H1 (cell line): Measurements from ENCODE around the gene ARRB1. TPM values are rescaled to one million over a fixed set of nuclear protein-coding genes. Genes with fewer than 3 reads are reported as not detected.

Experiments
- CTCF ChIA-PET: fragments of 300-600 bp; sonication (Branson Sonifier 250); formaldehyde crosslinking; loops from one replicate; lab custom pipeline; 2021; ENCODE audit not compliant: partially characterized antibody; lab: Charles Lee
- POLR2A ChIA-PET: fragments of 300-600 bp; sonication (Branson Sonifier 250); formaldehyde crosslinking; loops from one replicate; lab custom pipeline; 2021; ENCODE audit warnings: inconsistent platforms; ENCODE audit not compliant: partially characterized antibody; lab: Charles Lee
- DNase-seq, 2 experiments: peaks; one replicate each; pipeline versions ENCODE4 v3.0.0 to v3.0.0-alpha.2; 2010 to 2022; ENCODE audit warnings: low spot score in 2 of 2, low read depth in 1 of 2, mixed read lengths in 1 of 2
- FAIRE-seq: peaks from 2 replicates; lab custom pipeline; 2011; peaks lifted over from hg19 to GRCh38; lab: Jason Lieb, UNC
- H2AFZ ChIP-seq: 2 replicates; pipeline ENCODE4 v1.8.1; 2012; ENCODE audit warnings: low read length, inconsistent platforms
- H2AK5ac ChIP-seq: 2 replicates; pipeline ENCODE4 v1.6.1; 2013; ENCODE audit warnings: low read depth, low read length
- H2BK120ac ChIP-seq: replicated peaks from 2 replicates; pipeline ENCODE3; 2013; ENCODE audit warnings: low read depth, low read length, inconsistent platforms
- H2BK12ac ChIP-seq: 2 replicates; pipeline ENCODE4 v1.6.1; 2013; ENCODE audit warnings: low read depth, low read length
- H2BK15ac ChIP-seq: 2 replicates; pipeline ENCODE4 v1.6.1; 2013; ENCODE audit warnings: low read length
- H2BK20ac ChIP-seq: 2 replicates; pipeline ENCODE4 v1.6.1; 2013; ENCODE audit warnings: low read length
- H2BK5ac ChIP-seq: 2 replicates; pipeline ENCODE4 v1.6.1; 2013; ENCODE audit warnings: low read depth, low read length
- H3K14ac ChIP-seq: 2 replicates; pipeline ENCODE4 v1.6.1; 2013; ENCODE audit warnings: inconsistent platforms; ENCODE audit not compliant: insufficient read length
- H3K18ac ChIP-seq: 2 replicates; pipeline ENCODE4 v1.6.1; 2013; ENCODE audit warnings: low read length; ENCODE audit errors: extremely low read depth
- H3K23ac ChIP-seq: 2 replicates; pipeline ENCODE4 v1.6.1; 2013; ENCODE audit warnings: inconsistent platforms; ENCODE audit not compliant: insufficient read length
- H3K23me2 ChIP-seq: 2 replicates; pipeline ENCODE4 v1.6.1; 2013; ENCODE audit warnings: low read depth, low read length
- H3K27ac ChIP-seq: 2 replicates; pipeline ENCODE4 v1.6.1; 2011; ENCODE audit warnings: low read depth, low read length, inconsistent platforms
- H3K27me3 ChIP-seq, 4 experiments: replicated peaks in 1 of 4; 1 replicate in 1 of 4; 2 replicates in 3 of 4; pipeline versions ENCODE4 v1.6.1 to v1.8.1; 2011 to 2013; ENCODE audit warnings: low read length in 3 of 4, mild to moderate bottlenecking in 3 of 4, inconsistent platforms in 2 of 4, mixed read lengths in 2 of 4, moderate library complexity in 1 of 4; ENCODE audit not compliant: control insufficient read depth in 3 of 4, insufficient read depth in 3 of 4; ENCODE audit errors: extremely low read depth in 1 of 4
- H3K36me3 ChIP-seq, 4 experiments: 2 replicates each; pipeline versions ENCODE4 v1.6.1 to v1.8.1; 2011 to 2013; ENCODE audit warnings: mild to moderate bottlenecking in 4 of 4, low read length in 3 of 4, moderate library complexity in 2 of 4, control low read depth in 1 of 4, inconsistent platforms in 1 of 4; ENCODE audit not compliant: insufficient read depth in 4 of 4, control insufficient read depth in 2 of 4
- H3K4ac ChIP-seq: replicated peaks from 2 replicates; pipeline ENCODE3; 2013; ENCODE audit warnings: low read length, low read depth, mixed read lengths, inconsistent platforms; ENCODE audit not compliant: insufficient read length
- H3K4me1 ChIP-seq, 4 experiments: replicated peaks in 1 of 4; 1 replicate in 1 of 4; 2 replicates in 3 of 4; pipeline versions ENCODE4 v1.6.1 to v1.8.1; 2011 to 2013; ENCODE audit warnings: low read length in 3 of 4, inconsistent platforms in 2 of 4, mixed read lengths in 1 of 4; ENCODE audit not compliant: insufficient read depth in 4 of 4, control insufficient read depth in 3 of 4
- H3K4me2 ChIP-seq, 2 experiments: 2 replicates each; pipeline versions ENCODE4 v1.6.1 to v1.8.1; 2011 to 2013; ENCODE audit warnings: low read depth in 2 of 2, low read length in 2 of 2, control low read depth in 1 of 2, inconsistent platforms in 1 of 2, mild to moderate bottlenecking in 1 of 2; ENCODE audit not compliant: insufficient read depth in 1 of 2
- H3K4me3 ChIP-seq, 4 experiments: fragments of 200-600, 300-600 bp in 1 of 4; sonication (generic), shearing (Covaris generic), sonication (Bioruptor Twin) in 1 of 4; 2 replicates each; pipeline versions ENCODE4 v1.5.1 to v1.8.1; 2011 to 2016; ENCODE audit warnings: low read length in 4 of 4, low read depth in 3 of 4, control low read depth in 2 of 4, inconsistent platforms in 2 of 4, mild to moderate bottlenecking in 2 of 4, mixed read lengths in 1 of 4, moderate library complexity in 1 of 4; ENCODE audit not compliant: insufficient read depth in 2 of 4; ENCODE audit errors: extremely low read depth in 1 of 4
- H3K56ac ChIP-seq: replicated peaks from 2 replicates; pipeline ENCODE3; 2013; ENCODE audit warnings: low read depth, mild to moderate bottlenecking, mixed read lengths, low read length, inconsistent platforms; ENCODE audit not compliant: insufficient read length
- H3K79me1 ChIP-seq: 2 replicates; pipeline ENCODE4 v1.6.1; 2013; ENCODE audit warnings: low read depth, low read length, control low read depth
- H3K79me2 ChIP-seq, 2 experiments: 2 replicates each; pipeline versions ENCODE4 v1.6.1 to v1.8.1; 2012 to 2013; ENCODE audit warnings: low read length in 2 of 2, mild to moderate bottlenecking in 2 of 2, inconsistent platforms in 1 of 2; ENCODE audit not compliant: insufficient read depth in 2 of 2, control insufficient read depth in 1 of 2
- H3K9ac ChIP-seq, 4 experiments: replicated peaks in 1 of 4; 1 replicate in 1 of 4; 2 replicates in 3 of 4; pipeline versions ENCODE4 v1.6.1 to v1.8.1; 2011 to 2013; ENCODE audit warnings: low read depth in 3 of 4, low read length in 3 of 4, control low read depth in 2 of 4, mild to moderate bottlenecking in 2 of 4, moderate library complexity in 2 of 4, inconsistent platforms in 1 of 4; ENCODE audit errors: extremely low read depth in 1 of 4
- H3K9me3 ChIP-seq, 2 experiments: 2 replicates each; pipeline versions ENCODE4 v1.6.1 to v1.8.1; 2012 to 2013; ENCODE audit warnings: mild to moderate bottlenecking in 2 of 2, moderate library complexity in 2 of 2, control low read depth in 1 of 2, inconsistent platforms in 1 of 2, low read depth in 1 of 2, low read length in 1 of 2, mixed read lengths in 1 of 2; ENCODE audit not compliant: insufficient read depth in 2 of 2
- H4K20me1 ChIP-seq, 2 experiments: replicated peaks in 1 of 2; 2 replicates each; pipeline versions ENCODE3 to v1.8.1; 2011 to 2013; ENCODE audit warnings: inconsistent platforms in 2 of 2, low read length in 2 of 2, mild to moderate bottlenecking in 1 of 2; ENCODE audit not compliant: insufficient read depth in 2 of 2, control insufficient read depth in 1 of 2
- H4K5ac ChIP-seq: 2 replicates; pipeline ENCODE4 v1.6.1; 2013; ENCODE audit warnings: low read length, low read depth, mixed read lengths, inconsistent platforms; ENCODE audit not compliant: insufficient read length
- H4K8ac ChIP-seq: 2 replicates; pipeline ENCODE4 v1.8.0; 2013; ENCODE audit warnings: mild to moderate bottlenecking, moderate library complexity, low read length, inconsistent platforms; ENCODE audit not compliant: insufficient read depth; ENCODE audit errors: extremely low read depth
- H4K91ac ChIP-seq: replicated peaks from 2 replicates; pipeline ENCODE3; 2013; ENCODE audit warnings: low read length, mixed read lengths, inconsistent platforms; ENCODE audit not compliant: insufficient read length
- BACH1 ChIP-seq: IDR thresholded peaks from 2 replicates; pipeline ENCODE4 v1.6.1; 2012; ENCODE audit warnings: low read length, improper control_type of control experiment
- BRCA1 ChIP-seq: IDR thresholded peaks from 2 replicates; pipeline ENCODE4 v1.6.1; 2012; ENCODE audit warnings: low read depth, low read length, improper control_type of control experiment
- CTBP2 ChIP-seq: IDR thresholded peaks from 2 replicates; pipeline ENCODE4 v1.7.0; 2011; ENCODE audit warnings: borderline replicate concordance, mild to moderate bottlenecking, moderate library complexity, mixed read lengths, low read length; ENCODE audit not compliant: insufficient read depth, insufficient read length
- HDAC2 ChIP-seq, 2 experiments: fragments of 300-600 bp in 1 of 2; sonication (generic) in 1 of 2; IDR thresholded peaks; 2 replicates each; pipeline ENCODE4 v1.6.1; 2011 to 2012; ENCODE audit warnings: low read depth in 2 of 2, low read length in 2 of 2, mild to moderate bottlenecking in 2 of 2, moderate library complexity in 2 of 2, borderline replicate concordance in 1 of 2, inconsistent platforms in 1 of 2
- JUND ChIP-seq: IDR thresholded peaks from 2 replicates; pipeline ENCODE4 v1.6.1; 2011; ENCODE audit warnings: mild to moderate bottlenecking, improper control_type of control experiment, low read length
- KDM4A ChIP-seq: IDR thresholded peaks from one replicate; pipeline ENCODE4 v1.7.1; 2012; ENCODE audit warnings: low read depth, mild to moderate bottlenecking, moderate library complexity, low read length, inconsistent platforms; ENCODE audit not compliant: severe bottlenecking
- RAD21 ChIP-seq, 2 experiments: IDR thresholded peaks in 1 of 2; conservative IDR thresholded peaks in 1 of 2; 2 replicates each; pipeline ENCODE4 v1.6.1; 2011; ENCODE audit warnings: low read depth in 2 of 2, low read length in 2 of 2, improper control_type of control experiment in 1 of 2, inconsistent platforms in 1 of 2, mild to moderate bottlenecking in 1 of 2, moderate library complexity in 1 of 2
- RFX5 ChIP-seq: IDR thresholded peaks from 2 replicates; pipeline ENCODE4 v1.6.1; 2011; ENCODE audit warnings: low read depth, low read length, improper control_type of control experiment, borderline replicate concordance
- TEAD4 ChIP-seq: IDR thresholded peaks from 2 replicates; pipeline ENCODE4 v1.6.1; 2012; ENCODE audit warnings: low read depth, low read length, inconsistent platforms, mixed read lengths
- ZNF274 ChIP-seq: IDR thresholded peaks from 2 replicates; pipeline ENCODE4 v1.7.0; 2012; ENCODE audit warnings: low read length, borderline replicate concordance; ENCODE audit errors: extremely low read depth
- WGBS, 2 experiments: shearing (Covaris generic) in 1 of 2; methylation state at CpG; one replicate each; pipeline versions ENCODE4 v1.1.6 to v1.1.7; 2013 to 2015; ENCODE audit warnings: low lambda C conversion rate in 2 of 2, mixed read lengths in 2 of 2, inconsistent platforms in 1 of 2, low coverage in 1 of 2, missing lambda C conversion rate in 1 of 2; ENCODE audit not compliant: insufficient replicate concordance in 2 of 2, insufficient coverage in 1 of 2, insufficient read length in 1 of 2; ENCODE audit errors: extremely low coverage in 1 of 2, missing lambda C conversion rate in 1 of 2; 5-methylcytosine and 5-hydroxymethylcytosine counted together
- polyA plus RNA-seq, 7 experiments: library from polyadenylated mRNA; depleted of rRNA in 3 of 7; stranded (reverse) in 5 of 7; unstranded in 2 of 7; fragments of >200 nt in 5 of 7; fragments of 200-250 nt in 2 of 7; gene quantifications; 1 replicate in 5 of 7; 2 replicates in 1 of 7; 4 replicates in 1 of 7; pipeline versions ENCODE4 v1.2.1 to v1.2.3, GENCODE V29; 2011 to 2013; ENCODE audit warnings: missing spikeins in 2 of 7, mixed read lengths in 2 of 7
- total RNA-seq: library from RNA; stranded (reverse); fragmentation: NEBNext Ultra II Directional; extraction: Animal tissue kit (Norgen Biotek cat#: 25700); gene quantifications from 2 replicates; pipeline ENCODE4 v1.2.1, GENCODE V29; 2021
- TF ChIP-seq, protein P1 (sequence below): IDR thresholded peaks from 2 replicates; pipeline ENCODE4 v1.6.1; 2012; ENCODE audit warnings: low read length, inconsistent platforms

The ARRB1 gene
- total and polyA plus RNA-seq, 2 of the 8 experiments (the other 6 are each of a cell fraction or from before 2014, with no cell fraction given) = 9.4 to 31.8 TPM

- Histone ChIP-seq H4K5ac (no peak overlapping the region), H3K23ac (no peak overlapping the region), H3K79me1 (no peaks in the 10 kb centered on the region), H4K20me1 (no peaks in the 10 kb centered on the region), H3K56ac (no peak overlapping the region), H3K36me3 (0 out of 8 replicates have a peak, but pooled peaks cover 0 to 3% (median 0%) of the 10 kb centered on the region in 4 experiments), H2AK5ac (no peak overlapping the region), H2BK20ac (no peak overlapping the region), H3K4me1 (peaks cover 0 to 6% (median 0%) of the 10 kb centered on the region in 4 experiments; a peak in 2 of 7 replicates), H3K27ac (no peak overlapping the region), H3K23me2 (no peaks in the 10 kb centered on the region), H4K8ac (no peak overlapping the region), H2BK15ac (no peak overlapping the region), H2BK12ac (no peak overlapping the region), H3K18ac (no peak overlapping the region), H3K79me2 (no peaks in the 10 kb centered on the region), H4K91ac (no peak overlapping the region), H3K14ac (no peak overlapping the region), H2BK5ac (no peak overlapping the region), H3K4me2 (no peak overlapping the region), H3K4me3 (no peak overlapping the region), H2AFZ (no peak overlapping the region), H3K4ac (no peak overlapping the region), H2BK120ac (no peak overlapping the region), H3K9me3 (no peaks in the 10 kb centered on the region), H3K9ac (no peak overlapping the region), H3K27me3 (no peaks in the 10 kb centered on the region)
- DNase-seq (peak; percentile 76 to 92), FAIRE-seq (peak; percentile 97)
- CTCF ChIA-PET = interaction anchor here (0.6 to 18.0 kb wide), 54 partner anchors 11 to 522 kb away, joined by 3 to 327 read pairs (median 5); partner anchors contain the start of gene ARRB1
- WGBS, 2 experiments = 57% methylated on average over 9 of the region's 9 CpGs; no CpG with 5 or more reads in 1 of the 2 experiments
- POLR2A ChIA-PET = interaction anchor here (0.7 to 2.3 kb wide), 8 partner anchors 13 to 145 kb away, joined by 3 to 10 read pairs (median 4); no protein-coding TSS in a partner anchor
- TF ChIP-seq ZNF274 (no peak), HDAC2 (IDR thresholded peaks at IDR 0.05; ENCODE audit: borderline replicate concordance in 1 of 2, low read depth in 2 of 2, low read length in 2 of 2) (no peak), RAD21 (IDR thresholded peaks at IDR 0.05 in 1 of 2, conservative IDR thresholded peaks at IDR 0.05 in 1 of 2; ENCODE audit: low read depth in 2 of 2, low read length in 2 of 2) (peak; percentile 98), TEAD4 (peak; percentile 14; the same call in 1 of the 2 replicates), BRCA1 (no peak), BACH1 (no peak), KDM4A (no peak), RFX5 (no peak), CTBP2 (no peak), JUND (no peak)
- TF ChIP-seq, protein P1, sequence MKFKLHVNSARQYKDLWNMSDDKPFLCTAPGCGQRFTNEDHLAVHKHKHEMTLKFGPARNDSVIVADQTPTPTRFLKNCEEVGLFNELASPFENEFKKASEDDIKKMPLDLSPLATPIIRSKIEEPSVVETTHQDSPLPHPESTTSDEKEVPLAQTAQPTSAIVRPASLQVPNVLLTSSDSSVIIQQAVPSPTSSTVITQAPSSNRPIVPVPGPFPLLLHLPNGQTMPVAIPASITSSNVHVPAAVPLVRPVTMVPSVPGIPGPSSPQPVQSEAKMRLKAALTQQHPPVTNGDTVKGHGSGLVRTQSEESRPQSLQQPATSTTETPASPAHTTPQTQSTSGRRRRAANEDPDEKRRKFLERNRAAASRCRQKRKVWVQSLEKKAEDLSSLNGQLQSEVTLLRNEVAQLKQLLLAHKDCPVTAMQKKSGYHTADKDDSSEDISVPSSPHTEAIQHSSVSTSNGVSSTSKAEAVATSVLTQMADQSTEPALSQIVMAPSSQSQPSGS = no peak
Measured at GRCh38 chr11:75280227-75280701, 71.2 kb downstream of the ARRB1 start.
